GM10248 (cell line): Measurements from ENCODE around the gene WDFY2.
"Not testable (repeated sequence)": the region's sequence is repeated elsewhere in the genome, so short reads cannot be mapped to it uniquely, and the experiment has no call there.

Source experiments
- CTCF ChIA-PET: fragments of 300-600 bp; sonication (Branson Sonifier 250); formaldehyde crosslinking; extraction: SDS; loops from one replicate; lab custom pipeline; 2021; ENCODE audit warnings: antibody characterized with exemption; lab: Yijun Ruan, JAX
- POLR2A ChIA-PET: fragments of 350-650 bp; sonication (Branson Sonifier 250); formaldehyde crosslinking; extraction: SDS; loops from one replicate; lab custom pipeline; 2020; ENCODE audit warnings: antibody characterized with exemption; lab: Yijun Ruan, JAX
- DNase-seq: peaks from one replicate; pipeline ENCODE4 v3.0.0; 2012; ENCODE audit errors: extremely low spot score
- CTCF ChIP-seq: IDR thresholded peaks from 2 replicates; pipeline ENCODE4 v1.5.1; 2012; ENCODE audit warnings: mild to moderate bottlenecking, low read depth; ENCODE audit errors: extremely low read depth, missing control alignments, control extremely low read depth

Gene WDFY2

DNA sequence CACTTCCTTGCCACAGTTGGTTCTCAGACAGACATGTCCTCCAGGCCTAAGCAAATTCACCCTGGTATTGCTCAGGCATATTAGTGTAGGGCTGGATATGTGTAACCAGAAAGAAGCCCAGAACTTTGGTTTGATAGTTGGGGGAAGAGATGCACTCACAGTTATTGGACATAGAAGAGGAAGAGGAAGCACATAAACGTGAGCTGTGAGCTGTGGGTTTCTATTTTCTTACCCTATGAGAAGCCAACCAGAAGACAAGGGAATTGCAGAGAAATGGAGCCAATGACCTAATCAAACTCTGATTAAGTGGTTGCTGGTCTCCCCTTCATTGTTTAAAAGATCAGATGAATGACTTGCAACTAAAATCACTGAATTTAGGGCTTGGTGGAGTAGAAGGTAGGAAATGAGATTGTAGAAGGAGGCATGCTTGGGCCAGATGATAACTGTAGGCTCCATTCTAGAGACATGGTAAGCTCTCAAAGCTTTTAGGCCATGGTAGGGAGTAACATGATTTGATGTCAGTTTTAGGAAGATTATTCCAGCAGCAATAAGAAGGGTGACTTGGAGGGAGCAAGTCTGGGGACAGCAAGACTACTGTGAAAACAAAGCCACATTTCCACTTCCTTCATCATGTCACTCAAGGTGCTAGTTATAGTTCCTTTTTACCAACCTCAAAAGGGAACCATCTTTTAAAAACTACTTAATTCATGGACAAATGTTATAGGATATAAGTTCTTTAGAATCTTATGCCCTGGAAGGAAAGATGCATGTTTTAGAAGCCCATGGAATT lies 24.1 kb upstream of the WDFY2 start:
- CTCF ChIA-PET: interaction anchor here (1.1 to 1.4 kb wide), 2 partner anchors 8 to 435 kb away, joined by 3 read pairs; no protein-coding TSS in a partner anchor
- TF ChIP-seq CTCF: no peak
- POLR2A ChIA-PET: no interaction called here
- no peak for DNase-seq

- POLR2A ChIA-PET: interaction anchor here (1.6 kb wide), 1 partner anchor 109 kb away, joined by 6 read pairs; the partner anchor contains the start of gene INTS6
- CTCF ChIA-PET: interaction anchor here (1.4 to 1.5 kb wide), 3 partner anchors 9 to 86 kb away, joined by 3 to 5 read pairs (median 4); no protein-coding TSS in a partner anchor
Measured at GRCh38 chr13:51562011-51562671, 22.1 kb upstream of the WDFY2 start.

GRCh38 chr13:51564252-51564651 lies 20.0 kb upstream of the WDFY2 start:
- TF ChIP-seq CTCF: no peak
- DNase-seq: no peak
- CTCF ChIA-PET: interaction anchor here (0.9 to 1.5 kb wide), 3 partner anchors 17 to 85 kb away, joined by 3 read pairs; no protein-coding TSS in a partner anchor
- POLR2A ChIA-PET: no interaction called here

More at GRCh38 chr13:51562011-51562671, 22.1 kb upstream of the WDFY2 start:
- DNase-seq: peak; percentile 40
- TF ChIP-seq CTCF: no peak

- POLR2A ChIA-PET: no interaction called here
- CTCF ChIA-PET: interaction anchor here (0.9 to 1.5 kb wide), 3 partner anchors 17 to 84 kb away, joined by 3 read pairs; no protein-coding TSS in a partner anchor
- DNase-seq: no peak
- no peak for TF ChIP-seq CTCF
Measured at GRCh38 chr13:51564671-51565070, 19.6 kb upstream of the WDFY2 start.

DNA sequence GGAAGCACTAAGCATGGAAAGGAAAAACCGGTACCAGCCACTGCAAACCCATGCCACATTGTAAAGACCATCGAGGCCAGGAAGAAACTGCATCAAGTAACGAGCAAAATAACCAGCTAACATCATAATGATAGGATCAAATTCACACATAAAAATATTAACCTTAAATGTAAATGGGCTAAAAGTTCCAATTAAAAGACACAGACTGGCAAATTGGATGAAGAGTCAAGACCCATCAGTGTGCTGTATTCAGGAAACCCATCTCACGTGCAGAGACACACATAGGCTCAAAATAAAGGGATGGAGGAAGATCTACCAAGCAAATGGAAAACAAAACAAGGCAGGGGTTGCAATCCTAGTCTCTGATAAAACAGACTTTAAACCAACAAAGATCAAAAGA lies 15.3 kb upstream of the WDFY2 start:
- POLR2A ChIA-PET, DNase-seq, CTCF ChIA-PET: not testable (repeated sequence)

DNA sequence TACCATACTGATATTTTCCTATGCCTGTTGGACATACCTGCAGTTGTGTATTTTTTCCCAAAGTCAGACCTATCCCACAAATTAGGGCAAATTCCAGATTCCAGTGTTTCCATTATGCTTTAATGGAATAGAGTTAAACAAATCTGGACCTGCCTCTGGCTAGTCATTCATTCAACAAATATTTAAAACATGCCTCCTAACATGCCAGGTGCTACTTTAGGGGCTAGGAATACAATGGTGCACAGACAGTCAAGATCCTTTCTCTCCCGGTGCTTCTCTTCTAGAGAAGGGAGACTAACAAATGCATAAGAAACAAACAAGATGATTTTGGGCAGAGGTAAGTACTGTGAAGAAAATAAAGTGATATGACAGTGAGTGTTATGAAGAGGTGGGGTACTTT lies 7.5 kb upstream of the WDFY2 start:
- no peak for TF ChIP-seq CTCF
- no peak for DNase-seq
- ChIA-PET CTCF (no interaction called here), POLR2A (no interaction called here)
